SKM-1 (cell line): ENCODE results near the gene AHNAK.
"Not testable (repeated sequence)": the region's sequence is repeated elsewhere in the genome, so short reads cannot be mapped to it uniquely, and the experiment has no call there.

Source experiments
- DNase-seq: peaks from one replicate; lab custom pipeline; 2025; ENCODE audit not compliant: unreplicated experiment; lab: John Stamatoyannopoulos, UW

The AHNAK gene

DNA sequence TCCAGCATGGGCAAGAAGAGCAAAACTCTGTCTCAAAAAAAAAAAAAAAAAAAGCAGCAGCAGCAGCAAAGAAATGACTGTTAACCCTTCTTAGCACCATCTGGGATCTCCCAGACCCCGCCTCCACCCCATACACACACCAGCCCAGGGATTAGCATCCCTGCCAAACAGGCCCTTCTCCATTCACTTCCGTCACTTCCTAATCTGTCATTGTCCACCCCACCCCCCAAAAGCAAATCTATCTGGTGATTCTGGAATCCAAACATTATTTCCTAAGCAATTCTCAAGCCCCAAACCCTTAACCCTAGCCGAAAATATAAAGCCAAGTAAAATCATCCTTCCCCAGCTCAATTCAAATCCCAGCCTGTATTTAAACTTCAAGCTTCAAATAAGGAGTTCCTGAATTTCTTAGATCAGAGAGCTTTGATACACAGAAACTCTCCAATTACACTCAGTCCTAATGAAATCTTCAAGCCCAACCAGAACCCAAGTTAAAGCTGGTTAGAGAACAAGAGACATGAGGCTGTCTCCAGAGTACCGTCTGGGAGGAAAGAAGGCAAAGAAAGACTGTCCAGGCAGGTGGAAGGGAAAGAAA is 6.0 kb upstream of the AHNAK start:
- no peak for DNase-seq

- DNase-seq: not testable (repeated sequence)
These were observed 3.9 kb upstream of the AHNAK start for GRCh38 chr11:62550478-62550877.

GRCh38 chr11:62548545-62549335 is 2.1 kb upstream of the AHNAK start:
- no peak for DNase-seq

DNA sequence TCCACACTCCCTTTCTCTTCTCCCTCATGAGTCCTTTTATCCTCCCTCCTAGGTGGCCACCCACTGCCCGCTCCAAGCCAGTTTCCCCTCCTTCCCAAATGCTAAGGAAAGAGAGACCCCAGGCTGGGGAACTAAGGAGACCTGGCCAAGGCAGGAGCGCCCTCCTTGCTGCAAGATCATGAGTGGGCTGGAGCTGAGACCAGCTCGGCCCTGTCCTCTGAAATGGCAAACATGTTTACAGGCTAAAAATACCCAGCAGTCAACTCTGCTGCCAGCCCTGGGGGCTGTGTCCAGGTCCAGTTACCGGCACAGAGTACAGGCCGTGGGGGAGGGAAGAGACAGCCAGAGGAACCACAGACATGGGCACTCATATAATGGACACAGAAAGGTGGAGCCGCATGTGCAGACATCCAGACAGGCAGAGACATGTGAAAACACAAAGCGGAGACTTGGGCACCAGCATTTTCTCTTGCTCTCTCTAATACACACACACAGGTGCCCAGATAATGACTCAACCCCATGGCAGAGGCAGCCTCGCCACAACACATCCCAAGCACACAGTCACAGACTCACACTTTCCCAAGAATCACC is 1.2 kb upstream of the AHNAK start:
- no peak for DNase-seq

DNA sequence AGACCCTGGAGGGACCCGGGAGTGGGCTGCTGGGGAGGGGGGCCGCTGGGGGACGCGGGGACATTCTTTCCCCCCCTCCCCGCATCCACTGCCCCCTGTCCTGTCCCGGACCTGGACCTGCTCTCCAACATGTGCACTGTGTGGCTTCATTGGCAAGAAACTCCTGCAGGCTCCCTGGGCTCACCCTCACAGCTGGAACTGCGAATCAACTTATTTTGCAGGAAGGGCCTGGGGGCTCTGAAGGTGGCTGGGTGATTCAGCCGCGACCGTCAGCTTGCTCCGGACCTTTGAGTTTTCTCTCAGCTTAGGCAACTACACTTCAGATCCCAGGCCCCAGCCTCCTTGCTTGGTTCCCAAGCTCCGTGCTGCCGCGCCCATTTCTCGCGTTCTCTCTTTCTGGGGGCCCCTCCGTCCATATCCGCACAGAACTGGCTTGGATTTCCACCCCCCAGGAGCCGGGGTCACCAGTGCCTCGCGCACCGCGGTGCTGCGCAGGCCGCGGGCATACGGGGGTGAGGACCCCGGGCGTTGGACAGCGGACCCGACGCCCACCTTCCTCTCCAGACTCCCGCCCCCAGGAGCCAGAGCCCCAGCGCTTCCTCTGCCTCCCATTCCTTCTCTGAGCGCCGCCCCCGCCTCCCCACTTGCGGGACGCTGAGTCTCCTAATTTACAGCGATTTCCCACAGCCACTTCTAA is 471 bp upstream of the AHNAK start:
- no peak for DNase-seq

DNA sequence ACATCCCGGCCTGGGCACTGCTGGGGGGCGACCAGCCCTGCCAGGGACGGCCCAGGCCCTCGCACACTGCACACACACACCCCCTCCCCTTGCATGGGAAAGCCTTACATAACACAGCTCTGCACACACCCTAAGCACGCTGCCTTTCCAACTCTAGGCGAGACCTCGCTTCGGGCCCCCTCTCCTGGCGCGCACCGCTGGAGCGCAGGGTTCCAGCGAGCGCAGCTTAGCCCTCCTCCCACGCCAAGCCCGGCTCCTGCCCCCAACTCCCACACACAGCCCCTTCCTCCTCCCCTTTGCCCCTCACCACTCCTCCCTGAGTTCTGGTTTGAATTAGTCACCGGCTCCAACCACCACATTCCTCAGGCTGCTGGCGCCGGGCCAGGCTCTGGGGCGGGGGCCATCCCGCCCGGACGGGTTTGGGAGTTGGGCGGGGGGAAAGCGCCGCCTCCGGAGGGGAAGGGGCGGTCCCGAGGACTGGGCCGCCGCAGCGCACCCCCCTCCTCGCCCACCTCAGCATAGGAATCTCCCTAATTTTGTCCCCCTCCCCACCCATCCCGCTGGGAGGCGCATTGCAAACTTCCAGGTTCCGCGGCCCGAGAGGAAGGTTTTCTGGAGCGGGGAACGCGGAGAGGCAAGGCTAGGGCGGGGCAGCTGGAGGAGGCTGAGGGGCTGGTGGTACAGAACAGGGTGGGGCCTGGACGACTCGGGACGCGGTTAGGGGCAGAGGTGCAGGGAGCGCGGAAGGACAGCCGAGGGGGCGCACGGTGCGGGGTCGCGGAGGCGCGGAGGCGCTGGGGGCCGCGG is 966 bp downstream of the AHNAK start:
- no peak for DNase-seq

DNA sequence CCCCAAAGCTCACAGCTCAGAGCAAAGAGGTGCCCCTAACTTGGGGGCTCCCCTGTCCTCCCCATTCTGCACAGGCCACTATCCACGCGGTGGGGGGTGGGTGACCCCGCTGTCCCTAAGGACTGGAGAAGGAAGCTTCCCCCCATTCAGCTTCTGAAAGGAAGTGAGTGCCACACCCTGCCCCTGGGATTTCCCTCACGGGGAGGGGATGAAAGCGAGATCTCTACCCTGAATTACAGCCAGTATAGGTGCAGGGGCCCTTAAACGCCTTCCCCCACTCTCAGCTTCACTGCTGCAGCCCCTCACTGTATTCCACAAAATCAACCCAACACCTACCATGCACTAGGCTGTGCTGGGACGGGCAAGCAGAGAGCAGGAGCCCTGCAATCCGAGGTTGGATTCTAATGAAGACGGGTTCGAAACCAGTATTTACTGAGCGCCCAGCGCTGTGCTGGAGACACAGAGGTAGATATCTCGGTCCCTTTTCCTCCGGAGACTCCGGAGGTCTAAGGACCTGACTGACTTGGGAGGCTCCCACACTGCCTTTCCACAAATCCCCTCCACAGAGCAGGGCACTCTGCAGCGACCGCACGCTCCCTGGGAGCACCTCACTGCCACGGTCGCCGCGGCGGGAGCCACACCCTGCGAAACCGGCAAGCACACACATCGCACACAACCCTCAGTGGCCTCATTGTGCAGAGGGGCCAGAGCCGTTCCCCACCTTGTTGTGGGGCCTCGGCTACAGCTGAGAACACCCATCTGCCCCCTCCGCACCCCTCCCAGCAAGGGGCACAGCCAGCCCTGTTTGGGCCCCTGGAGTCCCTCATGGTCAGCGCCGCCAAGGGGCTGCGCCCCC is 1.8 kb downstream of the AHNAK start:
- no peak for DNase-seq

DNA sequence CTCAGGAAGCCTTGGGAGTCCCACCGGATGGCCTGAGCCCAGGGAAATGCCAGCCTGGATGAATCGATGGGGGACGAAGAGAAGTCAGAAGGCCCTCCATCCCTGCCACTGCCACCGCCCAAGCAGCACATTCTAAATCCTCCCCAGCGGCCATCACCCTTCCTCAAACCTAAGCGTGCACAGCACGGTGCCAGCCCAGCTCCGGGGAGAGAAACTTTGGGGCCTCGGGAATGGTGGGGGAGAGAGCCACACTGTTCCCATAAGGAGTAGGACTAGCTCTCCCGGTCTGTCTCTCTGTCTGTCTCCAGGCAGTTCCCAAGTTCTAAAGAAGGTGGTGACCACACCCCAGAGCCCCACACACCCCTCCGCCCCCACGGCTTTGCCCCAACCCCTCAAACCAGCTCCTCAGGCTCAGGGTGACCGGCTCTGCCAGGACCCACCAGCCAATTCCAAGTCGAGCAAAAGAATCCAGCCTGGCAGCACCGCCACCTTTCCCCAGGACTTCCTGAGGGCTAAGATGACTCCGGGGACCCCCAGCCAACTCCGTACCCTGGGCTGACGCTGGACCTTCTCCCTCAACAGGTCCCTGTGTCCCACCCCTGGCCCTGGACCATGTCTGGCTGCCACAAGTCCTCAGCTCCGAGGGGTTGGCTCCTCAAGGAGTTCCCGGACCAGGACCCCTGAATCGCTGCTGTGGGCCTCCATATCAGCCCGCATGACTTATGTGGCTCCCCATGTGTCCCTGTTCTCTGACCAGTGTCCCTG is 2.7 kb downstream of the AHNAK start:
- no peak for DNase-seq

GRCh38 chr11:62542750-62543567 is 3.6 kb downstream of the AHNAK start:
- DNase-seq: peak; percentile 31

GRCh38 chr11:62542111-62542745 is 4.4 kb downstream of the AHNAK start:
- DNase-seq: no peak

GRCh38 chr11:62540804-62541701 is 5.6 kb downstream of the AHNAK start:
- no peak for DNase-seq

- DNase-seq: no peak
These were observed 7.2 kb downstream of the AHNAK start for GRCh38 chr11:62539238-62539925.

DNA sequence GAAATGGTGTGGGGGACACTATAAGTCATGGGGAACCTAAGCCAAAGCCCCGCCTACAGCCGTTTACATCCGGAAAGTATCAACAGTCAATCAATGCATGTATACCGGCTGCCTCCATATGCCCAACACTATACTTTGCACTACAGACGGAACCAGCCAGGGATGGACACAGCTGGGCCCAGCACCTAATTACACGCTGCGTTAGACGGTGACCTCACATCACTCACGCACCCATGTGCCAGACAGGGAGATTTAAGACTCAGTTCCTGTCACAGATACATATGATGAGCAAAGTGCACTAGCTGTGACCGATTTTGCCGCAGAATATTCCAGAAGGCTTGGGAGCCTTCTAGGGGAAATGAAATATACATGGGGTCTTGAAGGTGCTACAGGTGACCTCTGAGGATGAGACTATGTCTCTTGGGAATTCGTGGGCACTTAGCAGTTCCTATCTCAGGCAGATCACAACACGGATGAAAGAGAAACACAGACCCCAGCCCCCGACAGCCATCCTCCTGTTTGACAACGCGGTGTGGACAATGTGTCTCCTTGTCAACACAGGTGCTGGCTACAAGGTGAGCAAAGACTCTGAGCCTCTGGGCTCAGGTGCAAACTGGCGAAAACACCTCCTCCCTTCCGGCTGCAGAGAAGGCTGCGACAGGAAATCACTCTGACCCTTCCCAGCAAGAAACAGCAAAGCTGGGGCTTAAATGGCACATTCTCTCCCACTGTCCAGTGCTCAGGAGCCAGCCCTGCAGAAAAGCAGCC is 8.0 kb downstream of the AHNAK start:
- no peak for DNase-seq

DNA sequence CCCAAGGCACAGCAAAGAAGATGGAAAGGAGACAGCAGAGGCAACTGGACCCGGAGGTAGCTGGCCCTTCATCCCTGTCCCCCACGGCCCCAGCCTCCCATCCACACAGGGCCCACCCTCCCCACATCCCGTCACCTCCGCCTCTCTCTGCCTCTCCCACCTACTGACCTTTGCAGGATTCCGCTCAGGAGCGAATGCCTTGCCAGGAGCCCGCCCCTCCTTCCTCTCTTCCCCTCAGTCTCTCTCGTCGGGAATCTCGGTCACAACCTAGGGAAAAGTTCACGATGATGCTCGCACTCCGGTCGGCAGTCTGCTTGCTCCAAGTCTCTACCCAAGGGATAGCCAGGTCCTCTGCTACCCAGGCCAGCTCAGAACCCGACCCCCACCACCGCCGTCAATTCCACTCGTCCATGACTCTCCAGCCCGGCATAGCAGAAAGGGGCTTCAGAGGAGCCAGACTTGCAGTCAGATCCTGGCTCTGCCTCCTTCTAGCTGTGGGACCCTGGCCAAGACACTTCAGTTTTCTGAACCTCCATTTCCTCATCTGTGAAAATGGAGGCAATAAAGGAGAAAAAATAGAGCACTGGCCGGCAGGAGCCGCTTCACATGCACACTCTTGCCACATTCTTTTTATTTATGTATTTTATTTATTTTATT is 10.2 kb downstream of the AHNAK start:
- DNase-seq: no peak

GRCh38 chr11:62535802-62536201 is 10.8 kb downstream of the AHNAK start:
- no peak for DNase-seq
